CD4-positive, alpha-beta T cell treated with Interferon alpha-2 for 1 hour (primary cell): ENCODE measurements around the gene ENTPD2.
"Not testable (repeated sequence)": the region's sequence is repeated elsewhere in the genome, so short reads cannot be mapped to it uniquely, and the experiment has no call there.

Experiments
- DNase-seq, 2 donors: peaks; one replicate each; pipeline ENCODE4 v3.0.0-alpha.2; 2020 to 2022

ENTPD2 gene

GRCh38 chr9:137044502-137045177 is 9.2 kb downstream of the ENTPD2 start:
- DNase-seq, result no peak

DNA sequence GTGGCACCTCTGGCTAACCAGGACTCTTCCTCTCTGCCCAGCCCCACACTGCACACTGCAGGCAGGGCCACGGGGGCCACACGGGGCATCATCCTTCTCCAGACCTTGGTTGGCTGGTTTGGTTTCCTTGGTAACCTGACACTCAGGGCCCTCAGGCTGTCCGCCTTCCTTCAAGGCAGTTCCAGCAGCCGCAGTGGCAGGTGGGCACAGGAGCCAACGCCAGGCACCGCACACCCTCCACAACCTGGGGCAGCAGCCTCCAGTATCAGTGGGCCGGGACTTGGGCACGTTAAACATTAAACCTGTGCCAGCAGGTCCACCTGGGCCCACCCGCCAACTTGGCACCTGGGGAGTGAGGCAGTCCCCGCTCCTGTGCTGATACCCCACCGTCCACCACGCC is 9.8 kb downstream of the ENTPD2 start:
- DNase-seq, result no peak

- DNase-seq, result no peak
Measured at GRCh38 chr9:137042751-137043727, 10.8 kb downstream of the ENTPD2 start.

GRCh38 chr9:137041124-137041523 is 12.7 kb downstream of the ENTPD2 start:
- no peak for DNase-seq

GRCh38 chr9:137040568-137040967 is 13.3 kb downstream of the ENTPD2 start:
- no peak for DNase-seq

DNA sequence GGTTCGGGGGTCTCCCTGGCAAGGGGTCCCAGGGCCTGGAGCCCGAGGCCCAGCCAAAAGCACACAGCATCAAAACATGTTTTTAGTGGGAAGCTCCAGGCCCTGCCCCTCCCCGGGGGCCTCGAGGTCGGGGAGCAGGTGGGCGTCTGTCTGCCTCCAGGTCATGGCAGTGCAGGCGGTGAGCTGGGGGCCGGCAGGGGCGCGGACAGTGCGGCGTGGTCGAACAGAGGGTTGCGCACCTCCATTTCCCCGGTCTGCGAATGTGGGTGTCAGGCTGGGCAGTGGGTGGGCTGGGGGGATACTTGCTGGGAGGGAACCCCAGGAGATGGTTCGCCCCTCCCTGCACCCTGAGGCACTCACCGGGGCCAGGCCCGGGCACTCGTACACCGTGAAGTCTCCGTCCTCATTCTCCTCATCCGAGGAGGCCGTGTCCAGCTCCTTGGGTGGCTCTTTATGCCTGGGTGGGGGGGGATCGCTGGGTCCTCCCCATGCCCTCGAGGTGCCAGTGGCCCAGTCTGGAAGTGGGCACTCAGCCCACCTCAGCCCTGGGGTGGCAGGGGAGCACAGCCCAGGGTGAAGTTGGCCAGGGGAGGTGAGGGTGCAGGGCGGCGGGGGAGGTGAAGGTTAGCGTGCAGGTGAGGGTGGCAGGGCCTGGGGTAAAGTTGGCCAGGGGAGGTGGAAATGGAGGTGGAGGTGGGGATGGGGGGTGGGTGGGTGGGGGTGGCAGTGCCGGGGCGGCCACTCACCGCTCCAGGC is 14.1 kb downstream of the ENTPD2 start:
- DNase-seq, result no peak

DNA sequence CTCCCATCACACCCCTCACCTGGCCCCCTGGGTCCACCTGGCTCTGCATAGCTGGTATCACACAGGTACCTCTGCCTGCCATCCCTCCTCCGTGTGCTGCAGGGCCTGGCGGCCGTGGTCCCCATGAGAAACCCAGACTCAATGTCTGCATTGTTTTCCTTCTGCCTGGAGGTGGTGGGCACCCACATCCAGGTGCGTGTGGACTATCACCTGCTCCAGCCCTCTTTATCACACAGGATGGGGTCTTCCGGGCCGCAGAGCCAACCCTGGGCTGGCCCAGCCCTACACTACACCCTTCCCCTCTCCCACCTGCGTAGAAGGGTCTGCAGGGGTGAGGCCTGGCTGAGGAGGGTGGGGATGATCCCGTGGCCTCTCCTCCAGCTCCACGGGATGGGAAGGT is 14.9 kb downstream of the ENTPD2 start:
- DNase-seq, result no peak

GRCh38 chr9:137037483-137037882 is 16.4 kb downstream of the ENTPD2 start:
- no peak for DNase-seq

- no peak for DNase-seq
Measured at GRCh38 chr9:137037035-137037434, 16.8 kb downstream of the ENTPD2 start.

DNA sequence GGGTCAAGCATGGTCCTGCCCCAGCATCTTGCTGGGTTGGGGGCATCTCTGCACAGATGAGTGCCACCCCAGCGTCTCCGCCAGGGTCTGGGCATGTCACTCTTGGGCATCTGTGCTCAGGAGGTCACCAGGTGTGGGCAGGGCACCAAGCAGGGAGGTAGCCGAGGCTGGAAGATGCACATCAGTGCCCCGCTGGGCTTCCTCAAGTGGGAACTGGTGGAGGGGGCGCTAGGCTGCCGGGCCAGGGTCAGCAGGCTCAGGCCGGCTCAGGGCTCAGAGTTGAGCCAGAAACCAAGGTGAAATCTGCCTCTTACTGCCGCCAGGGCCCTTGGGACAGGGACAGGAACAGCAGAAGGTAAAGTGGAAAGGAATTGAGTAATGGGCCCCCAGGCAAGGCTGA is 17.9 kb downstream of the ENTPD2 start:
- no peak for DNase-seq

GRCh38 chr9:137035507-137035834 is 18.4 kb downstream of the ENTPD2 start:
- DNase-seq, result no peak

DNA sequence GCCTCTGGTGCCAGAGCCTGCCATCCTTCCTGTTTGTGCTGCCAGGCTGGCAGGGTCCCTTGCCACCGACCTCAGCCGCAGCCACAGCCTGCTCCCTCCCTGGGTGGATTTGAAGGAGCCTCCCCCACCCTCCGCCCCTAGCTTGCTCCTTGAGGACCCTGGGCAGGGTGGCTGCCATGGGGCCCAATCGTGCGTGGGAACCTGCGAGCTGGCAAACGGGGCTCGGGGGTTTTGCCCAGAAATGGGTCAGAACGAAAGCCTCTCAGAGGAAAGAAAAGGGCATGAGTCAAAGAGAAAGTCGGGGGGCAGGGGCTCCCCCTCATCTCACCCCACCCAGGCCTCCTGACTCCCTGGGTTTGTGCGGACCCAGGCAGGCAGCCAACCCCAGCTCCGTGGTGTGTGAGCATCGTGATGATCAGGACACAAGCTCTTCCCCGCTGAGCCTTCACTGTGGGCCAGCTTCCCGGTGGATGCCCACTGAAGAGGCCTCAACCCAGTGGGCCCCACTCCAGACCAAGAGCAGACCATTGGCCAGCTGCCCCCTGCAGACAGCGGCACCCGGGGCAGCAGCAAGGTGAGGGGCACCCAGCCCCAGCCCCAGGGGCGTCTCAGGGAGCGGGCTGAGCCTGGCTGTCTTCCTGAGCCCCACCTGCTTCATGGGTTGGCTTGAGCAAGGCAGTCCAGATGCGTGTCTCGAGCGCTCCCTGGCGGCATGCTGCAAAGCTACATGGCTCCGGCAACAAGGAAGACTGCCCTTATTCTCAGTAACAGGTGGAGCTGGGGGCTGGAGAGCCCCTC is 19.0 kb downstream of the ENTPD2 start:
- peak; percentile 86 to 89 for DNase-seq

GRCh38 chr9:137034039-137034708 is 19.7 kb downstream of the ENTPD2 start:
- DNase-seq, result no peak

DNA sequence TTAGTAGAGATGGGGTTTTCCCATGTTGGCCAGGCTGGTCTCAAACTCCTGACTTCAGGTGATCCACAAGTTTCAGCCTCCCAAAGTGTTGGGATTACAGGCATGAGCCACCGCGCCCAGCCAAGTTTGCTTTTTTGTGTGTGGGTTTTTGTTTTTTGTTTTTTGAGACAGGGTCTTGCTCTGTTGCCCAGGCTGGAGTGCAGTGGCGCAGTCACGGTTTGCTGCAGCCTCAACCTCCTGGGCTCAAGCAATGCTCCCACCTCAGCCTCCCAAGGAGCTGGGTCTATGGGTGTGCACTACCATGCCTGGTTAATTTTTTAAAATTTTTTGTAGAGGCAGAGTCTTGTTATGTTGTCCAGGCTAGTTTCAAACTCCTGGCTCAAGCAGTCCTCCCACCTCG is 20.4 kb downstream of the ENTPD2 start:
- not testable (repeated sequence) for DNase-seq

- DNase-seq, result peak; percentile 41 to 65
Measured at GRCh38 chr9:137032858-137033257, 21.0 kb downstream of the ENTPD2 start.

DNA sequence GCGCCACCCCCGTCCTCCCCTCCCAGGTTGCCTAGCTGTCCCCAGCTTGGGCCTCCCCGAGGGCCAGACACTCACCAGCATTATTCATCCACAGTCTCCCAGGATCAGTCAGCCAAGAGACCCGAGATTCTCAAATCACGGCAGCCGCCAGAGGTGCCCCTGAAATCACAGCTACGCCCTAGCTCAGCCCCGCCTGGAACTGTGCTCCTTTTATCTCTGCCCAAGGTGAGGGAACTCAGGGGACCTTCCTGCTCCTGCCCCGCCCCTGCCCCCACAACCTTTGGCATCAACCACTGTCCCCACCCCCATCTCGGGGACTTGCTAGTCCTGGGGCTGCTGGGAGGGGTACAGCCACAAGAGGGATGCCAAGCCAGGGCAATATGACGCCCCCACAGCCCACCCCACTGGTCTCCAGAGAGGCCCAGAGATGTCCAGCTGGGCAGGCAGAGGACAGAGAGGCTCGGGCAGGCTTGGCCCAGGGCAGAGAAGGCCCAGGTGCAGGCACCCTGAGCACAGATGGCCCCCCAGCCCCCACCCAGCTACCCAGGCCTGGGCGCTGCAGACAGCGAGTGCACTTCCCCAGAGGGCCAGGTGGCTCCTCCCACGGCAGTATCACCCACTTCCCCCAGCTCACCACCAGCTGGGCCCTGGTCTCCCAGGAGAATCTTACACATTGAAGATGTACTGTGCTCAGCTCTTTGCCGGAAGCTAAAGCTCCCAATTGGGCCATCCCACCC is 21.8 kb downstream of the ENTPD2 start, which contains the start of gene FUT7:
TSS of gene FUT7 (minus strand) at position 185 of the 737 bp plus-strand sequence. CDS start at position 88, 97 bp downstream.
- DNase-seq, result peak; percentile 56 to 67

GRCh38 chr9:137030538-137031527 is 23.0 kb downstream of the ENTPD2 start:
- DNase-seq, result peak; percentile 59 to 62

DNA sequence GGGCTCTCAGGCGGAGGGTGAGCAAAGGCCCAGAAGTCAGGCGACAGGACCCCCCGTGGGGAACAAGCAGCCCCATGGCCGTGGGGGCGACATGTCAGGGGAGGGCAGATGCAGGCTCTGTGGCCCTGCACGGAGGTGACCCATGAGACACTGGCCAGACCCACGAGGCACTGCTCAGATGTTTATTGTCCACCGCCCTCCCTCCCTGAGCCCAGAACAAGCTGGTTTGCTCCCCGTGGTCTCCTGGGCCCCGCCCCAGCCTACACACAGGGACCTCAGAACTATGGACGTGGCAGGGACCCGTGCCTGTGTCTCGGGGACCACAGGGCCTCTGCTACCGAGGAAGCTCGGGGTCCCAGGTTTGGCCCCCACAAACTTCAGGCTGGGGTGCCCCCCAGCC is 23.9 kb downstream of the ENTPD2 start:
- no peak for DNase-seq

- DNase-seq, result peak; percentile 69 to 74
Measured at GRCh38 chr9:137029058-137029936, 24.6 kb downstream of the ENTPD2 start.
